NCI-H2196 treated with DMSO at 0.1 percent for 48 hours (cell line): ENCODE results near the gene NEDD4L.

Source experiments
- DNase-seq: peaks from one replicate; lab custom pipeline; 2025; ENCODE audit not compliant: unreplicated experiment; lab: John Stamatoyannopoulos, UW

The NEDD4L gene

GRCh38 chr18:58051765-58052460 is 7.9 kb downstream of the NEDD4L start:
- DNase-seq = peak; percentile 13

GRCh38 chr18:58052960-58053359 is 8.9 kb downstream of the NEDD4L start:
- no peak for DNase-seq

- DNase-seq = no peak
Observed at GRCh38 chr18:58054041-58054781, 10.2 kb downstream of the NEDD4L start.

GRCh38 chr18:58055890-58056558 is 12.0 kb downstream of the NEDD4L start:
- DNase-seq = no peak

GRCh38 chr18:58056852-58057251 is 12.8 kb downstream of the NEDD4L start:
- no peak for DNase-seq

GRCh38 chr18:58057291-58057965 is 13.4 kb downstream of the NEDD4L start:
- DNase-seq = peak; percentile 77

- no peak for DNase-seq
Observed at GRCh38 chr18:58058720-58059119, 14.7 kb downstream of the NEDD4L start.

GRCh38 chr18:58060254-58060653 is 16.2 kb downstream of the NEDD4L start:
- no peak for DNase-seq

- no peak for DNase-seq
Observed at GRCh38 chr18:58061349-58061748, 17.3 kb downstream of the NEDD4L start.

GRCh38 chr18:58064406-58064998 is 20.5 kb downstream of the NEDD4L start:
- DNase-seq = no peak

GRCh38 chr18:58065956-58066355 is 21.9 kb downstream of the NEDD4L start:
- no peak for DNase-seq

- DNase-seq = no peak
Observed at GRCh38 chr18:58067601-58068000, 23.6 kb downstream of the NEDD4L start.

GRCh38 chr18:58069099-58069498 is 25.1 kb downstream of the NEDD4L start:
- no peak for DNase-seq

GRCh38 chr18:58069721-58070292 is 25.8 kb downstream of the NEDD4L start:
- no peak for DNase-seq

- peak; percentile 53 for DNase-seq
Observed at GRCh38 chr18:58076052-58076451, 32.0 kb downstream of the NEDD4L start.

- DNase-seq = no peak
Observed at GRCh38 chr18:58077329-58077728, 33.3 kb downstream of the NEDD4L start.

GRCh38 chr18:58078889-58079573 is 35.0 kb downstream of the NEDD4L start:
- DNase-seq = no peak

- no peak for DNase-seq
Observed at GRCh38 chr18:58080451-58080850, 36.4 kb downstream of the NEDD4L start.

GRCh38 chr18:58087928-58088690 is 44.1 kb downstream of the NEDD4L start:
- DNase-seq = peak; percentile 55
